Pancreas (tissue), 10 donors: Measurements from ENCODE around the gene SLC44A5. TPM values are rescaled to one million over a fixed set of nuclear protein-coding genes. Genes with fewer than 3 reads are reported as not detected.
A peak's percentile ranks its signal among the peaks of the same experiment; 100 is the strongest.

Experiments used
- ATAC-seq, 4 donors: fragments of 200-7000 bp; cut with Tn5 transposase; one replicate each; pipeline versions ENCODE4 v1.8.0 to v1.9.1; 2020; ENCODE audit warnings: mild to moderate bottlenecking in 4 of 4, moderate library complexity in 4 of 4
- DNase-seq, 6 donors: peaks; one replicate each; pipeline ENCODE4 v3.0.0-alpha.2; 2020
- FAIRE-seq: peaks from 2 replicates; lab custom pipeline; 2012; peaks lifted over from hg19 to GRCh38; lab: Jason Lieb, UNC
- H3K27ac ChIP-seq, 4 donors: fragments of 200-600 bp; sonication (generic); 1 replicate in 3 of 4; 2 replicates in 1 of 4; pipeline versions ENCODE4 v1.5.0 to v1.8.0; 2020
- H3K27me3 ChIP-seq, 4 donors: fragments of 200-600 bp; one replicate each; pipeline ENCODE4 v1.8.0; 2021
- H3K36me3 ChIP-seq, 3 donors: fragments of 200-600 bp; sonication (generic) in 1 of 3; one replicate each; pipeline versions ENCODE4 v1.5.0 to v1.8.0; 2020 to 2021
- H3K4me1 ChIP-seq, 3 donors: fragments of 200-600 bp; one replicate each; pipeline ENCODE4 v1.8.0; 2021
- H3K4me3 ChIP-seq, 4 donors: fragments of 200-600 bp; sonication (generic) in 2 of 4; one replicate each; pipeline versions ENCODE4 v1.5.0 to v1.8.0; 2020 to 2021
- H3K9me3 ChIP-seq, 4 donors: fragments of 200-600 bp; one replicate each; pipeline ENCODE4 v1.8.0; 2021
- CTCF ChIP-seq, 4 donors: fragments of 200-600 bp; sonication (generic) in 3 of 4; IDR thresholded peaks; one replicate each; pipeline versions ENCODE4 v1.5.0 to v1.8.0; 2021; ENCODE audit warnings: antibody characterized with exemption in 4 of 4
- WGBS, 2 donors: extraction: QIAGEN DNeasy Blood & Tissue Kit; methylation state at CpG; one replicate each; pipeline ENCODE4 v1.1.7; 2013; 5-methylcytosine and 5-hydroxymethylcytosine counted together
- intact Hi-C, 3 donors: fragments of 100-400 bp; cut with DNase I; formaldehyde crosslinking; loops; one replicate each; pipeline versions ENCODE4 v1.11.1 to v1.14.2; 2022
- polyA plus RNA-seq, 2 donors: library from polyadenylated mRNA; stranded (reverse); fragments of 200-250 nt; gene quantifications; one replicate each; pipeline ENCODE4 v1.2.3, GENCODE V29; 2013
- total RNA-seq, 6 donors: library from RNA; stranded (reverse); fragmentation: NEBNext Ultra II Directional in 4 of 6; extraction: Animal tissue kit (Norgen Biotek cat#: 25700) in 4 of 6; gene quantifications; one replicate each; pipeline versions ENCODE4 v1.2.1 to v1.2.4, GENCODE V29; 2021 to 2023
- donor health status: healthy with polysubstance abuse.
- donor health status: DM: no; HTN: no; CAD: no; lungs with moderate emphysema.
- donor health status: DM: no; HTN: no; CAD: no.
- donor health status: control.
- donor health status: control.
- donor health status: Bipolar disorder and iron deficiency.
- donor health status: DM: yes; HTN: yes; CAD: no.
- donor health status: DM: no; HTN: no; CAD: no.
- donor health status: DM: no; HTN: no; CAD: no.
- donor health status: DM: yes; HTN: yes; CAD: no.

Gene SLC44A5
- total and polyA plus RNA-seq, 8 donors: 0.16 to 3.4 (median 1.2) TPM

DNA sequence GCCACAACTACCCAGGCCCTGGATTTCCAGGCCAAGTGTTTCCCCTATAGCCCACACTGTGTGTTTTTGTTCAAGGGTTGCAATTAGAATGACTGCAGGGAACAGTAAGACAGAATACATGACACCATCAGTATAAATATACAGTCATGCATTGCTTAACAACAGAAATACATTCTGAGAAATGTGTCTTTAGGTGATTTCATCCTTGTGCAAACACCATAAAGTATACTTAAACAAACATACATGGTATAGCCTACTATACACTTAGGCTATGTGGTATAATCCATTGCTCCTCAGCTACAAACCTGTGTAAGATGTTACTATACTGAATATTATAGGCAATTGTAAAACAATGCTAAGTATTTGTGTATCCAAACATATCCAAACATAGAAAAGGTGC is 7.5 kb upstream of the SLC44A5 start:
- ATAC-seq: no peak
- TF ChIP-seq CTCF (IDR thresholded peaks at IDR 0.05): no peak
- H3K4me1 ChIP-seq: peaks cover 0 to 7% (median 0%) of the 10 kb centered on the region in 3 donors
- intact Hi-C loops: no loop called here
- peaks cover 0 to 11% (median 5%) of the 10 kb centered on the region in 4 donors for H3K27me3 ChIP-seq
- H3K4me3 ChIP-seq: no peak overlapping the region
- no peak for DNase-seq
- no peaks in the 10 kb centered on the region for H3K9me3 ChIP-seq
- no peaks in the 10 kb centered on the region for H3K36me3 ChIP-seq
- H3K27ac ChIP-seq: no peak overlapping the region
- no peak for FAIRE-seq

- H3K4me3 ChIP-seq: peak overlapping the region in 3 of 4 donors; percentile 30 to 59 (median 35)
Observed at GRCh38 chr1:75616436-75617433, 5.8 kb upstream of the SLC44A5 start.

GRCh38 chr1:75615613-75616435 is 4.9 kb upstream of the SLC44A5 start:
- DNase-seq (peak; percentile 12 to 77 (median 31)), ATAC-seq (peak; percentile 53 to 74 (median 71)), FAIRE-seq (no peak)
- Histone ChIP-seq H3K27me3 (peaks cover 0 to 13% (median 4%) of the 10 kb centered on the region in 4 donors), H3K27ac (no peak overlapping the region), H3K9me3 (no peaks in the 10 kb centered on the region), H3K4me1 (peaks cover 0 to 7% (median 0%) of the 10 kb centered on the region in 3 donors), H3K4me3 (peak overlapping the region; percentile 26 to 59 (median 32)), H3K36me3 (no peaks in the 10 kb centered on the region)
- WGBS, 2 donors: 0 to 1% methylated on average over 37 to 72 of the region's 72 CpGs
- TF ChIP-seq CTCF (IDR thresholded peaks at IDR 0.05): no peak
- intact Hi-C loops: no loop called here

More at GRCh38 chr1:75616436-75617433, 5.8 kb upstream of the SLC44A5 start:
- ATAC-seq (peak; percentile 10 to 20 (median 15)), FAIRE-seq (no peak), DNase-seq (peak in 4 of 6 donors; percentile 14 to 75 (median 25))
- no peaks in the 10 kb centered on the region for H3K9me3 ChIP-seq
- H3K27me3 ChIP-seq: peaks cover 0 to 13% (median 5%) of the 10 kb centered on the region in 4 donors
- H3K4me1 ChIP-seq: peaks cover 0 to 7% (median 0%) of the 10 kb centered on the region in 3 donors
- intact Hi-C loops: no loop called here
- whole genome bisulfite sequencing, 2 donors: 11 to 13% methylated on average over 39 of the region's 39 CpGs
- TF ChIP-seq CTCF (IDR thresholded peaks at IDR 0.05): no peak
- H3K27ac ChIP-seq: no peak overlapping the region
- no peaks in the 10 kb centered on the region for H3K36me3 ChIP-seq

GRCh38 chr1:75614399-75614756 is 3.5 kb upstream of the SLC44A5 start:
- FAIRE-seq (no peak), DNase-seq (no peak), ATAC-seq (peak; percentile 15 to 39 (median 35))
- Histone ChIP-seq H3K4me1 (peaks cover 0 to 7% (median 0%) of the 10 kb centered on the region in 3 donors), H3K27ac (no peak overlapping the region), H3K27me3 (peaks cover 0 to 13% (median 4%) of the 10 kb centered on the region in 4 donors), H3K9me3 (no peaks in the 10 kb centered on the region), H3K36me3 (no peaks in the 10 kb centered on the region), H3K4me3 (peak overlapping the region in 3 of 4 donors; percentile 25 to 59 (median 29))
- intact Hi-C loops: no loop called here
- no peak for TF ChIP-seq CTCF (IDR thresholded peaks at IDR 0.05)
- 3% methylated on average over 8 of the region's 8 CpGs for WGBS, 2 donors
